Esophagus muscularis mucosa (tissue), 4 donors: ENCODE data around the gene MAN1A2.

ENCODE experiments used
- CTCF ChIP-seq, 3 experiments: fragments of 200-600 bp in 2 of 3; fragments of 450-650 bp in 1 of 3; sonication (generic) in 2 of 3; IDR thresholded peaks; one replicate each; pipeline ENCODE4 v1.5.1; 2017 to 2019; ENCODE audit warnings: antibody characterized with exemption in 3 of 3, mild to moderate bottlenecking in 2 of 3, moderate library complexity in 1 of 3
- EP300 ChIP-seq: sonication (generic); formaldehyde crosslinking; IDR thresholded peaks from one replicate; pipeline ENCODE4 v1.6.1; 2017; ENCODE audit warnings: antibody characterized with exemption
- POLR2A ChIP-seq: fragments of 450-650 bp; IDR thresholded peaks from one replicate; pipeline ENCODE4 v1.6.1; 2017; ENCODE audit warnings: antibody characterized with exemption, moderate library complexity, mild to moderate bottlenecking, low read depth
- POLR2AphosphoS5 ChIP-seq, 2 donors: sonication (generic); formaldehyde crosslinking; IDR thresholded peaks; one replicate each; pipeline ENCODE4 v1.6.1; 2017; ENCODE audit warnings: antibody characterized with exemption in 2 of 2

- TF ChIP-seq POLR2A (no peak), CTCF (IDR thresholded peaks at IDR 0.05) (no peak), POLR2AphosphoS5 (IDR thresholded peaks at IDR 0.05) (no peak), EP300 (no peak)
Measured at GRCh38 chr1:117414943-117415342, 47.7 kb downstream of the MAN1A2 start.
